ENCODE measurements around the gene EPHA3. TPM values are rescaled to one million over a fixed set of nuclear protein-coding genes. Genes with fewer than 3 reads are reported as not detected.

Gene EPHA3
- total and polyA plus RNA-seq, 9 of the 15 experiments (the other 6 are each of a cell fraction or from before 2014, with no cell fraction given), result not detected

DNA sequence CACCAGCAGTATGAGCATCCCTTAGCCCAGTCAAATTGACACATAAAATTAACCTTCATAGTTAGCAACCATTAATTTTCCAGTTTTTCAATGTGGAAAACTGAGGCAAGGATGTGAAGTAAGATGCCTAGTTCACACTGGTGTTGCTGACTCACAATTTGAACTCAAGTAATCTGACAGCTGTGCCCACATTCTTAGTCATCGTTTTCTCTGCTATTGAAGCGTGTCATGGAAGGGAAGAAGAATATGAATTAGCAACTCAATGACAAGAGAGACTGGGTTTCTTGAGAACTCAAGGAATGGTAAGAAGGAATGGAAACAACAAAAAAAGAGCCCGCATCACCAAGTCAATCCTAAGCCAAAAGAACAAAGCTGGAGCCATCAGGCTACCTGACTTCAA lies 261.4 kb downstream of the EPHA3 start:
- H4K20me1 ChIP-seq (replicated peaks; ENCODE audit: control insufficient read depth, insufficient read depth, low read length), result no peaks in the 10 kb centered on the region
- FAIRE-seq (no peak), DNase-seq (ENCODE audit: extremely low read depth in 1 of 4, low spot score in 3 of 4) (no peak), ATAC-seq (no peak)
- no TSS peak for BruUV-seq (replicated peaks)
- H3K9me1 ChIP-seq (ENCODE audit: control insufficient read depth, insufficient read depth, low read length), result no peaks in the 10 kb centered on the region
- no peaks in the 10 kb centered on the region for H3K79me2 ChIP-seq (ENCODE audit: control insufficient read depth, insufficient read depth, low read length)
- WGBS (ENCODE audit: insufficient coverage, low coverage, missing lambda C conversion rate), result 0% methylated on average over 3 of the region's 3 CpGs
- in situ Hi-C loops (cut with MboI) (no loop called here), intact Hi-C loops (cut with micrococcal nuclease) (no loop called here)
- no peak overlapping the region for H3K9ac ChIP-seq (ENCODE audit: insufficient read depth in 1 of 2, low read depth in 2 of 2, low read length in 2 of 2)
- ChIA-PET CTCF (ENCODE audit: low intra/inter-chr PET ratio) (no interaction called here), POLR2A (no interaction called here)
- no peaks in the 10 kb centered on the region for H3K27me3 ChIP-seq (ENCODE audit: control insufficient read depth in 2 of 2, insufficient read depth in 2 of 2, low read length in 2 of 2)
- no peak overlapping the region for H3K4me2 ChIP-seq (ENCODE audit: insufficient read depth, low read length)
- no peaks in the 10 kb centered on the region for H3K36me3 ChIP-seq (ENCODE audit: control insufficient read depth, insufficient read depth, low read length)
- H3K4me3 ChIP-seq, result no peak overlapping the region
- no peak overlapping the region for H2AFZ ChIP-seq (ENCODE audit: low read depth, low read length)
- no peaks in the 10 kb centered on the region for H3K4me1 ChIP-seq (replicated peaks in 1 of 2; ENCODE audit: control insufficient read depth in 2 of 2, insufficient read depth in 2 of 2, low read length in 2 of 2)
- H3K9me3 ChIP-seq (replicated peaks; ENCODE audit: control insufficient read depth, insufficient read depth, low read depth, low read length), result no peaks in the 10 kb centered on the region
- H3K27ac ChIP-seq (ENCODE audit: extremely low read depth, low read depth, low read length), result no peak overlapping the region
- no peak for TF ChIP-seq RREB1 (CRISPR knock-in tag; IDR thresholded peaks at IDR 0.05)
- no peak for TF ChIP-seq MEIS2 (IDR thresholded peaks at IDR 0.05; ENCODE audit: partially characterized antibody)
- no peak for TF ChIP-seq ZNF699 (CRISPR knock-in tag; IDR thresholded peaks at IDR 0.05; ENCODE audit: insufficient replicate concordance)
- TF ChIP-seq ZNF561 (CRISPR knock-in tag; conservative IDR thresholded peaks at IDR 0.05), result no peak
- TF ChIP-seq TCFL5 (CRISPR knock-in tag; conservative IDR thresholded peaks at IDR 0.05), result no peak
- no peak for TF ChIP-seq ASH1L (IDR thresholded peaks at IDR 0.05; ENCODE audit: borderline replicate concordance, low read depth, partially characterized antibody)
- no peak for TF ChIP-seq RBM34 (IDR thresholded peaks at IDR 0.05; ENCODE audit: borderline replicate concordance, insufficient read depth, low read length)
- TF ChIP-seq GATA2 (CRISPR knock-in tag; IDR thresholded peaks at IDR 0.05), result no peak
- no peak for TF ChIP-seq POLR2AphosphoS2 (IDR thresholded peaks at IDR 0.05; ENCODE audit: low read length)

Data from K562 (cell line).